ENCODE results near the gene HTR4.

- TF ChIP-seq, protein P1, sequence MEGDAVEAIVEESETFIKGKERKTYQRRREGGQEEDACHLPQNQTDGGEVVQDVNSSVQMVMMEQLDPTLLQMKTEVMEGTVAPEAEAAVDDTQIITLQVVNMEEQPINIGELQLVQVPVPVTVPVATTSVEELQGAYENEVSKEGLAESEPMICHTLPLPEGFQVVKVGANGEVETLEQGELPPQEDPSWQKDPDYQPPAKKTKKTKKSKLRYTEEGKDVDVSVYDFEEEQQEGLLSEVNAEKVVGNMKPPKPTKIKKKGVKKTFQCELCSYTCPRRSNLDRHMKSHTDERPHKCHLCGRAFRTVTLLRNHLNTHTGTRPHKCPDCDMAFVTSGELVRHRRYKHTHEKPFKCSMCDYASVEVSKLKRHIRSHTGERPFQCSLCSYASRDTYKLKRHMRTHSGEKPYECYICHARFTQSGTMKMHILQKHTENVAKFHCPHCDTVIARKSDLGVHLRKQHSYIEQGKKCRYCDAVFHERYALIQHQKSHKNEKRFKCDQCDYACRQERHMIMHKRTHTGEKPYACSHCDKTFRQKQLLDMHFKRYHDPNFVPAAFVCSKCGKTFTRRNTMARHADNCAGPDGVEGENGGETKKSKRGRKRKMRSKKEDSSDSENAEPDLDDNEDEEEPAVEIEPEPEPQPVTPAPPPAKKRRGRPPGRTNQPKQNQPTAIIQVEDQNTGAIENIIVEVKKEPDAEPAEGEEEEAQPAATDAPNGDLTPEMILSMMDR (IDR thresholded peaks at IDR 0.05) = no peak
- TF ChIP-seq POLR2AphosphoS5 (IDR thresholded peaks at IDR 0.05) (no peak), POLR2A (IDR thresholded peaks at IDR 0.05) (no peak), EP300 (IDR thresholded peaks at IDR 0.05; ENCODE audit: low read depth) (no peak)
Observed at GRCh38 chr5:148659641-148660345, 5.5 kb upstream of the HTR4 start.
